Uterus (tissue), 4 donors: Measurements from ENCODE around the gene AHDC1. TPM values are rescaled to one million over a fixed set of nuclear protein-coding genes. Genes with fewer than 3 reads are reported as not detected.

ENCODE experiments used
- DNase-seq, 2 donors: peaks; one replicate each; pipeline ENCODE4 v3.0.0-alpha.2; 2019 to 2020
- H3K27ac ChIP-seq, 2 donors: fragments of 200-600 bp; sonication (generic); 1 replicate in 1 of 2; 2 replicates in 1 of 2; pipeline ENCODE4 v1.5.1; 2016 to 2018
- H3K27me3 ChIP-seq, 2 donors: fragments of 200-600 bp; sonication (generic); one replicate each; pipeline ENCODE4 v1.5.1; 2018 to 2019; ENCODE audit warnings: control low read depth in 1 of 2
- H3K36me3 ChIP-seq, 2 donors: fragments of 200-600 bp; sonication (generic); one replicate each; pipeline ENCODE4 v1.5.1; 2019; ENCODE audit warnings: control low read depth in 1 of 2
- H3K4me1 ChIP-seq, 2 donors: fragments of 200-600 bp; sonication (generic); one replicate each; pipeline ENCODE4 v1.5.1; 2018 to 2019; ENCODE audit warnings: control low read depth in 1 of 2
- H3K4me3 ChIP-seq, 2 donors: fragments of 200-600 bp; sonication (generic); 1 replicate in 1 of 2; 2 replicates in 1 of 2; pipeline ENCODE4 v1.5.1; 2018 to 2019; ENCODE audit warnings: mild to moderate bottlenecking in 1 of 2
- H3K9me3 ChIP-seq, 2 donors: fragments of 200-600 bp; sonication (generic); one replicate each; pipeline ENCODE4 v1.5.1; 2019; ENCODE audit warnings: control low read depth in 1 of 2
- CTCF ChIP-seq, 4 experiments: fragments of 200-600 bp in 2 of 4; fragments of 450-650 bp in 2 of 4; sonication (generic) in 2 of 4; IDR thresholded peaks; one replicate each; pipeline ENCODE4 v1.5.1; 2016 to 2019; ENCODE audit warnings: antibody characterized with exemption in 4 of 4, mild to moderate bottlenecking in 2 of 4, moderate library complexity in 1 of 4
- POLR2A ChIP-seq, 2 donors: fragments of 450-650 bp; IDR thresholded peaks; one replicate each; pipeline ENCODE4 v1.6.1; 2016; ENCODE audit warnings: antibody characterized with exemption in 2 of 2, mild to moderate bottlenecking in 1 of 2, moderate library complexity in 1 of 2
- intact Hi-C: fragments of 100-400 bp; cut with DNase I; formaldehyde crosslinking; loops from one replicate; pipeline ENCODE4 v1.15.1; 2023; ENCODE audit warnings: low total_unique reads
- total RNA-seq, 4 donors: library from RNA; depleted of rRNA in 3 of 4; stranded (reverse); fragments of >200 nt in 3 of 4; gene quantifications; one replicate each; pipeline versions ENCODE4 v1.1.0 to v1.2.4, GENCODE V29; 2014 to 2023
- donor health status: DM: yes; HTN: yes; CAD: no.

The AHDC1 gene
- total RNA-seq, 4 donors from 2014 or later: 11.2 to 179 (median 50.7) TPM

GRCh38 chr1:27635396-27636142 is 31.6 kb upstream of the AHDC1 start:
- intact Hi-C loops: no loop called here
- H3K4me1 ChIP-seq: peaks cover 0 to 6% of the 10 kb centered on the region in 2 donors
- H3K4me3 ChIP-seq: no peak overlapping the region
- peak overlapping the region; percentile 63 to 67 for H3K27ac ChIP-seq
- peaks cover 0 to 3% of the 10 kb centered on the region in 2 donors for H3K27me3 ChIP-seq
- no peaks in the 10 kb centered on the region for H3K36me3 ChIP-seq
- TF ChIP-seq CTCF (IDR thresholded peaks at IDR 0.05): no peak
- no peak for TF ChIP-seq POLR2A (IDR thresholded peaks at IDR 0.05)
- DNase-seq: no peak
- no peaks in the 10 kb centered on the region for H3K9me3 ChIP-seq

- intact Hi-C loops: no loop called here
Observed at GRCh38 chr1:27634985-27635367, 31.0 kb upstream of the AHDC1 start, which contains the start of gene FGR. FGR (minus strand) TSS chr1:27635185; CDS start chr1:27623916, 11,269 bp downstream.

GRCh38 chr1:27634177-27634984 is 30.4 kb upstream of the AHDC1 start:
- Histone ChIP-seq H3K27ac (peak overlapping the region; percentile 63 to 67), H3K9me3 (no peaks in the 10 kb centered on the region), H3K36me3 (no peaks in the 10 kb centered on the region), H3K4me1 (peaks cover 0 to 6% of the 10 kb centered on the region in 2 donors), H3K4me3 (peak overlapping the region; percentile 24 to 27), H3K27me3 (peaks cover 0 to 3% of the 10 kb centered on the region in 2 donors)
- TF ChIP-seq CTCF (IDR thresholded peaks at IDR 0.05): peak in 1 of 4 experiments; percentile 22
- TF ChIP-seq POLR2A (IDR thresholded peaks at IDR 0.05): peak in 1 of 2 donors; percentile 46
- intact Hi-C loops: no loop called here
- peak in 1 of 2 donors; percentile 31 for DNase-seq

More at GRCh38 chr1:27634985-27635367, 31.0 kb upstream of the AHDC1 start, which contains the start of gene FGR:
- H3K4me3 ChIP-seq: peak within 1 kb of the TSS; percentile 24 to 27
- H3K4me1 ChIP-seq: peaks cover 0 to 6% of the 10 kb centered on the region in 2 donors
- no peak for TF ChIP-seq POLR2A (IDR thresholded peaks at IDR 0.05)
- TF ChIP-seq CTCF (IDR thresholded peaks at IDR 0.05): no peak
- DNase-seq: no peak
- no peaks in the 10 kb centered on the region for H3K36me3 ChIP-seq
- H3K9me3 ChIP-seq: no peaks in the 10 kb centered on the region
- peak within 1 kb of the TSS; percentile 63 to 67 for H3K27ac ChIP-seq
- H3K27me3 ChIP-seq: peaks cover 0 to 3% of the 10 kb centered on the region in 2 donors

- Histone ChIP-seq H3K9me3 (no peaks in the 10 kb centered on the region), H3K27ac (peak overlapping the region; percentile 67 to 68), H3K27me3 (peaks cover 0 to 3% of the 10 kb centered on the region in 2 donors), H3K36me3 (no peaks in the 10 kb centered on the region), H3K4me1 (peaks cover 0 to 6% of the 10 kb centered on the region in 2 donors), H3K4me3 (peak overlapping the region; percentile 24 to 27)
- intact Hi-C loops: no loop called here
- TF ChIP-seq POLR2A (IDR thresholded peaks at IDR 0.05) (no peak), CTCF (IDR thresholded peaks at IDR 0.05) (no peak)
- DNase-seq: no peak
Observed at GRCh38 chr1:27633640-27634176, 29.8 kb upstream of the AHDC1 start.
